Left lung (tissue), 10 donors: ENCODE measurements around the gene ADAMTS4. TPM values are rescaled to one million over a fixed set of nuclear protein-coding genes. Genes with fewer than 3 reads are reported as not detected.
"Not testable (repeated sequence)": the region's sequence is repeated elsewhere in the genome, so short reads cannot be mapped to it uniquely, and the experiment has no call there.

Experiments
- ATAC-seq: fragments of 200-7000 bp; cut with Tn5 transposase; one replicate; pipeline ENCODE4 v1.9.1; 2020; ENCODE audit warnings: moderate library complexity
- DNase-seq, 4 donors: peaks; one replicate each; pipeline ENCODE4 v3.0.0-alpha.2; 2013 to 2020
- H3K27ac ChIP-seq, 2 donors: fragments of 200-600 bp; sonication (generic) in 1 of 2; one replicate each; pipeline versions ENCODE4 v1.5.0 to v1.8.0; 2020 to 2021
- H3K27me3 ChIP-seq, 2 donors: fragments of 200-600 bp; sonication (generic) in 1 of 2; one replicate each; pipeline versions ENCODE4 v1.5.0 to v1.8.0; 2020 to 2021
- H3K36me3 ChIP-seq, 2 donors: fragments of 200-600 bp; sonication (generic) in 1 of 2; one replicate each; pipeline versions ENCODE4 v1.5.0 to v1.8.0; 2020 to 2021
- H3K4me1 ChIP-seq, 2 donors: fragments of 200-600 bp; one replicate each; pipeline ENCODE4 v1.8.0; 2021
- H3K4me3 ChIP-seq, 2 donors: fragments of 200-600 bp; sonication (generic) in 1 of 2; one replicate each; pipeline versions ENCODE4 v1.5.0 to v1.8.0; 2020 to 2021; ENCODE audit warnings: mild to moderate bottlenecking in 1 of 2
- H3K9me3 ChIP-seq, 2 donors: fragments of 200-600 bp; sonication (generic) in 1 of 2; one replicate each; pipeline versions ENCODE4 v1.5.0 to v1.8.0; 2020 to 2021
- CTCF ChIP-seq, 2 donors: fragments of 200-600 bp; sonication (generic) in 1 of 2; IDR thresholded peaks; one replicate each; pipeline versions ENCODE4 v1.5.0 to v1.8.0; 2021; ENCODE audit warnings: antibody characterized with exemption in 2 of 2
- intact Hi-C, 2 donors: fragments of 100-400 bp; cut with DNase I; formaldehyde crosslinking; loops; one replicate each; pipeline versions ENCODE4 v1.11.2 to v1.14.2; 2022
- polyA plus RNA-seq, 6 donors: library from polyadenylated mRNA; unstranded; fragments of 120-200 nt; gene quantifications; one replicate each; pipeline ENCODE4 v1.2.1, GENCODE V29; 2013; ENCODE audit not compliant: insufficient read length in 6 of 6
- total RNA-seq, 2 donors: library from RNA; stranded (reverse); fragmentation: NEBNext Ultra II Directional; extraction: Animal tissue kit (Norgen Biotek cat#: 25700); gene quantifications; one replicate each; pipeline ENCODE4 v1.2.1, GENCODE V29; 2021
- donor health status: DM: no; HTN: yes; CAD: no.
- donor health status: DM: no; HTN: no; CAD: no.

Gene ADAMTS4
- total and polyA plus RNA-seq, 8 donors: 1.4 to 15.4 (median 3.1) TPM

- Histone ChIP-seq H3K9me3 (no peaks in the 10 kb centered on the region), H3K27ac (peak within 1 kb of the TSS in 1 of 2 donors; percentile 76), H3K4me3 (peak within 1 kb of the TSS; percentile 48 to 59), H3K4me1 (peaks cover 11 to 41% of the 10 kb centered on the region in 2 donors), H3K27me3 (no peaks in the 10 kb centered on the region), H3K36me3 (peaks cover 0 to 29% of the 10 kb centered on the region in 2 donors)
- peak; percentile 40 to 49 for TF ChIP-seq CTCF (IDR thresholded peaks at IDR 0.05)
- DNase-seq (peak; percentile 85 to 96 (median 94)), ATAC-seq (peak; percentile 96)
- intact Hi-C loops: loop anchor here in 1 of 2 donors (10.0 kb wide), 1 partner anchor 159 kb away; no protein-coding TSS in a partner anchor
These were observed 26.9 kb upstream of the ADAMTS4 start, which contains the start of gene TOMM40L for GRCh38 chr1:161225534-161226319. Gene TOMM40L, plus strand, starts transcription at chr1:161226060. Its CDS starts 430 bp downstream, at chr1:161226490.

- no peaks in the 10 kb centered on the region for H3K27me3 ChIP-seq
- intact Hi-C loops: loop anchor here in 1 of 2 donors (10.0 kb wide), 1 partner anchor 160 kb away; no protein-coding TSS in a partner anchor
- H3K4me3 ChIP-seq: no peak overlapping the region
- no peak for DNase-seq
- peaks cover 11 to 41% of the 10 kb centered on the region in 2 donors for H3K4me1 ChIP-seq
- no peak for TF ChIP-seq CTCF (IDR thresholded peaks at IDR 0.05)
- H3K9me3 ChIP-seq: no peaks in the 10 kb centered on the region
- peak overlapping the region in 1 of 2 donors; percentile 76 for H3K27ac ChIP-seq
- no peak for ATAC-seq
- H3K36me3 ChIP-seq: peaks cover 0 to 29% of the 10 kb centered on the region in 2 donors
These were observed 26.3 kb upstream of the ADAMTS4 start for GRCh38 chr1:161225178-161225533.

GRCh38 chr1:161224695-161225087 lies 25.8 kb upstream of the ADAMTS4 start:
- not testable (repeated sequence) for DNase-seq, H3K27me3 ChIP-seq, ATAC-seq, H3K4me3 ChIP-seq, H3K9me3 ChIP-seq
- Histone ChIP-seq H3K4me1 (peaks cover 11 to 45% of the 10 kb centered on the region in 2 donors), H3K36me3 (peaks cover 0 to 29% of the 10 kb centered on the region in 2 donors), H3K27ac (peak overlapping the region in 1 of 2 donors; percentile 76)
- intact Hi-C loops: loop anchor here in 1 of 2 donors (10.0 kb wide), 1 partner anchor 160 kb away; no protein-coding TSS in a partner anchor

- Histone ChIP-seq H3K4me1 (peaks cover 11 to 50% of the 10 kb centered on the region in 2 donors), H3K36me3 (peaks cover 0 to 29% of the 10 kb centered on the region in 2 donors), H3K27me3 (no peaks in the 10 kb centered on the region), H3K4me3 (no peak overlapping the region), H3K9me3 (no peaks in the 10 kb centered on the region), H3K27ac (no peak overlapping the region)
- intact Hi-C loops: loop anchor here in 1 of 2 donors (10.0 kb wide), 1 partner anchor 161 kb away; no protein-coding TSS in a partner anchor
- no peak for TF ChIP-seq CTCF (IDR thresholded peaks at IDR 0.05)
- DNase-seq (no peak), ATAC-seq (no peak)
These were observed 25.2 kb upstream of the ADAMTS4 start for GRCh38 chr1:161223805-161224694.

- Histone ChIP-seq H3K27me3 (no peaks in the 10 kb centered on the region), H3K27ac (no peak overlapping the region), H3K4me3 (no peak overlapping the region), H3K9me3 (no peaks in the 10 kb centered on the region), H3K36me3 (peaks cover 0 to 31% of the 10 kb centered on the region in 2 donors), H3K4me1 (peaks cover 11 to 56% of the 10 kb centered on the region in 2 donors)
- ATAC-seq (no peak), DNase-seq (no peak)
- TF ChIP-seq CTCF (IDR thresholded peaks at IDR 0.05): no peak
- intact Hi-C loops: loop anchor here in 1 of 2 donors (10.0 kb wide), 1 partner anchor 162 kb away; no protein-coding TSS in a partner anchor
These were observed 23.5 kb upstream of the ADAMTS4 start for GRCh38 chr1:161222175-161223019.
